ENCODE results near the gene EIF4G2.

Gene EIF4G2

GRCh38 chr11:10808235-10808552 lies 532 bp downstream of the EIF4G2 start:
- no peak for DNase-seq (ENCODE audit: low spot score)

- no peak for DNase-seq (ENCODE audit: low spot score)
Observed at GRCh38 chr11:10807493-10808234, 1.1 kb downstream of the EIF4G2 start.

DNA sequence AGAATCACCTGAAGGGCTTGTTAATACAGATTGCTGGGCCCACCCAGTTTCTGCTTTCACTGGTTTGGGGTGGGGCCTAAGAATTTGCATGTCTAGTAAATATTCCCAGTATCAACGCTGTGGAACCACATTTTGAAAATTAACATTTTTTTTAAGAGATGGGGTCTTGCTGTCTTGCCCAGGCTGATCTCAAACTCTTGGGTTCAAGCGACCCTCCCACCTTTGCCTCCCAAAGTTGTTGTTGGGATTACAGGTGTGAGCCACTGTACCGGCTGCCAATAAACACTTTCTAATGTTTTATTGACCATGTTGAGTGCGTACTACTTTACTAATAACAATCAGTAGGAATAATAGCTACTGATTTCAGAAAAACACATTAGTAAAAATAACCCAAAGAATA lies 2.5 kb downstream of the EIF4G2 start:
- DNase-seq (ENCODE audit: low spot score) = no peak

DNA sequence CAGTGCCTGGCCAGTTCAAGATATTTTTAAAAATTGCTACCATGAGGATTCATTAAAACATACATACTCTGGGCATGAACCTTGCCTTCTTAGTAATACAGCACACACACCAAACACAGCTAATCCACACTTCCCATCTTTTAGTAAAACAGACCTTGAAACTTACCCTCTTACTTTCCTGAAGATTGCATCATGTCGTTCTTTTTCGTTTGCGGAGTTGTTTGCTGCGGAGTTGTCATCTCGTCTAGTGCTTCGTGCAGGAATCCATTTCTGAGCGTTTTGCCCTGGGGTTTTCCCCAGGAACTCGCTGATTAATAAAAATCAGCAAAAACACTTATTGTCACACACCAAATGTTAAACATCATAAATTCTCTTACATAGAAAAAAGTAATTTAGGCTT lies 3.0 kb downstream of the EIF4G2 start:
- DNase-seq (ENCODE audit: low spot score) = no peak

DNA sequence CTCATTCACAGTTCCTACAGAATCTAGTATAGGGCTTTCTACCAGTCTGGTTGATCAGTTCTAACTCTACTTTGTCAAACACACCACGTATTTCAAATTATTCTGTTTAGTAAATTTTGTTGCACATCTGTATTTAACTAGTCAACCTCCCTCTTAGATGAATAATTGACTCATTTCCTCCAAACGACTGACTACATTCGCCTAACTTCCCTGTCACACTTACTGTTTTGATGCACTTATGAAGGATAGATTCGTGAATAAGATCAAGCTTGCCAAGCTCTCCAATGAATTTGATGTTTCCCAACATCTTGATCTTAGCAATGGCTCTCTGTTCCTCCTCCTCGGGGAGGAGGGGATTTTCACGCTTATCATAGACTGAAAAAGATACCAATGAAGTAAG lies 5.0 kb downstream of the EIF4G2 start:
- DNase-seq (ENCODE audit: low spot score) = no peak

DNA sequence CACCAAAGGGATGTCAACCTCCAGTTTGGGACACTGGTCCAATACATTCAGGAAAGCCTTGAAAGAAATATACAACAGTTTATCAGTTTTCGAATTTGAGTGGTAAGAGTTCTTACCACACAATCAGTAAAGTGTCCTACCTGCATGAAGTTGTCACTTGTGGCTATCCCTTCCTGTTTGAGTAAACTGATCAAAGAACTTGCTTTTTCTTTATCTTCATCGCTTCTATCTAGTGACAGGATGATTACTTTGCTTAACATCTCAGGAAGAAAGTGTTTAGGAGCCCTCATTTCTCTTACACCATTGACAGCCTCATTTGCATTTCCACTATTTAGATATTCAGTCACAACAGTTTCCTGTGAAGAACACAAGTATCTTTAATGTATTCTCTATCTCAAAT lies 8.4 kb downstream of the EIF4G2 start:
- DNase-seq (ENCODE audit: low spot score) = no peak

- DNase-seq (ENCODE audit: low spot score) = no peak
Observed at GRCh38 chr11:10798330-10798928, 10.3 kb downstream of the EIF4G2 start.

- DNase-seq (ENCODE audit: low spot score) = no peak
Observed at GRCh38 chr11:10797531-10797930, 11.2 kb downstream of the EIF4G2 start.

DNA sequence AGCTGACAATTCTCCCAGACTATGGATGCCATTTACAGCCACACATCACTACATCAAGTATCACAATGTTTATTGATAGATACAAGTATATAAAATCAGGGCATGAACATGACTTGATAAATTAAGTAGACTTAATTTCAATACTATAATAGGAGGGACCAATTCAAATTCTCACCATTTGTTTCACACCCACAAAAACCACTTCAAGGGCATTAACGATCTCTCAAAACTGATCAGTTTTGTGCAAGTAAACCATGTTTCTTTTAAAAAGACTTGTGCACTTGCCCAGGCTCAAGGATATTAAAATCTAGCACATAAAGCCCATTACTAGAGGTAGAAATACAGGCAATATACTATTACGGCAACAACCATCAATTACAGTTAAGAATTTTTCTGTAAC lies 11.7 kb downstream of the EIF4G2 start:
- DNase-seq (ENCODE audit: low spot score) = no peak

DNA sequence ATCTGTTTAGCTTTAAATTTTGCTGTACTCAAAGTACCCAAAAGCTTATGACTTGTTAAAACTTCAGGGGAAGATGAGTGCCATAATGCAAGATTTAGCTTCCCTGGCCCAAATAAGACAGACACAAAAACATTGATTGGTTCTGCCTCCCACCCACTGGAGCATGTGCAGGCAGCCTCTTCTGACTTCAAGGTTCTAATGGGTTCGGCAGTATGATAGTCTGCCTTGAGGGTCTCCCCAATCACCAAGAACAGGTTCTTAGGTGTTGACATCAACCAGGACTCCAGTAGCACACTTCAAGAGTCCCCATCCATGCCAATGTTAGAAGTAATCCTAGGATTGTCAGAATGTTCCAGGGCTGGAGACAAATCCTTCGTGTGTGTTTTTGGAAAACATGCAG lies 12.5 kb downstream of the EIF4G2 start:
- no peak for DNase-seq (ENCODE audit: low spot score)

- DNase-seq (ENCODE audit: low spot score) = no peak
Observed at GRCh38 chr11:10793470-10794255, 15.1 kb downstream of the EIF4G2 start.

DNA sequence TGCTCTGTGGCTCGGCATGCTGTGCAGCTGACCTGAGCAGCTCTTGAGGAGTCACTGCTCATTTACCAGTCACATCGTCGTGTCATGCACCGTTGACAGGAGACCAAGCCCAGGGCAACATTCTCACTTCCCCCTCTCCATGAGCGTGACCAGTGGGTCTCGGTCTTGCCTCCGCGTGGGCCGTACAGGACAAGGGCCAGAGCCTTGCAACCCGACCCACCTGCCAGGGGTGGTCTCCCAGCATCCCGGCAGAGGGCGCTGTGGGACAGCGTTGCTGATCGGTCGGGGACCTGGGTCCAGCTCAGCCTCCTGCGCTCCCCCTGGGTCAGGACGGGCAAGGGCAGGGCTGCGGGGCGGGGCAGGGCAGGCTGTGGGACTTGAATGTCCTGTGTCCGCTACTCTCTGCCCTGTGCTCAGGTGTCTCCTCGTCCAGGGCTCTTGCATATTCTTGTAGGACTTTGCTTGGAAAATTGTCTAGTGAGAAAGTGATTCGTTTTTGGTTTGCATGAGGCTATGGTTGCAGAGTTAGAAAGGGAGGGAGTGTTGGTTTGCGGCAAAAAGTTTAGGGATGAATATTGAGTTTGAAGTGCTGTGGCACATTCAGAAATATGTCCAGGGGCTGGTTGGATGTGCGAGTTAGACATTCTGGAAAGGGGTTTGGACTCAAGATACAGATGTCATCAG lies 16.2 kb downstream of the EIF4G2 start:
- no peak for DNase-seq (ENCODE audit: low spot score)

DNA sequence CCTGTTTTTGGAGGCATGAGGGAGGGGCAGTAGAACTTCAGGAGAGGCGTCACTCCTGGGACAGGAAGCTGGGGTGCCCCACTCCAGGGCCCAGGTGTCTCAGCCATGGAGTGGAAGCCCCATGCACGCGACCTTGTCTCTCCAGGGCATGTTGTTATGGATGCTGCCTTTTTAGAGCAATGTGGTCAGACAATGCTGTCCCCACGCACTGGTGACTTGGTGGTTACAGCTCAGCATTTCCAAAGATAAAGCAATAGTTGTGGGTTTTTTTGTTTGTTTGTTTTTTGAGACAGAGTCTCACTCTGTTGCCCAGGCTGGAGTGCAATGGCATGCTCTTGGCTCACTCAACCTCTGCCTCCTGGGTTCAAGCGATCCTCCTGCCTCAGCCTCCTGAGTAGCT lies 22.3 kb downstream of the EIF4G2 start:
- DNase-seq (ENCODE audit: low spot score) = no peak

- DNase-seq (ENCODE audit: low spot score) = no peak
Observed at GRCh38 chr11:10785146-10785474, 23.6 kb downstream of the EIF4G2 start.

DNA sequence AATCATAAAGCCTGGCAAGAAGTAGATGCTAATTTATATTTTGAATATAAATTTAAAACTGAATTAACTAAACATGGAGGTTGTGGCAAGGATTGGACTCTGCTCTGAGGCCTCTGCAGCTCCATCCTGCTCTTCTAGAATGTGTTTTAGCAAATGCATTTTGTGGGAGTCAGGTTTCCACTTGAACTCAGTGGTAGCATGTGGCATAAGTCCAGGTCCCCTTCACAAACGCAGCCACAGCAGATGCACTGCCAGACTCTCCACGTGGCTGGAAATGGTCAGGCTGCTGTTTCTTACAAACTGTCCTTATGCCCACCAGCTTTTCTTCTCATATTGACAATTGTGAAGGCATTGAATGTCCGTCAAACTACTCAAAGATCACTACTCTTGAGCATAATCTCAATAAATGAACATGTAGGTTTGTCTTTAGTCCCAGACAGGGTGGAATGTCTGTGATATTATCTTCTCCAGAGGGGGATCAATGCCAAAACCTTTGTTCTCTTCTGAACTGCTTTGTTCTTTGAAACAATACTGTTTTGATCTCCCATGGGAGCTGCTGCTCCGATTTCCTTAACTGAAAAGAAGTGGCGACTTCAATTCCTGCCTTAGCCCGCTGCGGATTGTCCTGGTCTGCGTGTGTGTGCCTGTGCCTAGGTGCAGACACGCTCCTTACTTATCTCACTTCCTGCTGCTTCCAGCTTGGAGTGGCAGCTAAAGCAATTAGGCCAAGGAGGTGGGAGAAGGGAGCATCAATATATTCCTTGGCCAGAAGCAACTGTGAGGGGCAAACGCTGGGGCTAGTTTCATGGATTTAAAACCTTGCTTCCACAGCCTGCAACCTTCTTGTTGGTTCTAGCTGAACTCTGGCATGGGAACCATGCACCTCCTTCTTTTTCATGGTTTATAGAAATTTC lies 24.2 kb downstream of the EIF4G2 start:
- DNase-seq (ENCODE audit: low spot score) = no peak

GRCh38 chr11:10780040-10780439 lies 28.7 kb downstream of the EIF4G2 start:
- DNase-seq (ENCODE audit: low spot score) = no peak

DNA sequence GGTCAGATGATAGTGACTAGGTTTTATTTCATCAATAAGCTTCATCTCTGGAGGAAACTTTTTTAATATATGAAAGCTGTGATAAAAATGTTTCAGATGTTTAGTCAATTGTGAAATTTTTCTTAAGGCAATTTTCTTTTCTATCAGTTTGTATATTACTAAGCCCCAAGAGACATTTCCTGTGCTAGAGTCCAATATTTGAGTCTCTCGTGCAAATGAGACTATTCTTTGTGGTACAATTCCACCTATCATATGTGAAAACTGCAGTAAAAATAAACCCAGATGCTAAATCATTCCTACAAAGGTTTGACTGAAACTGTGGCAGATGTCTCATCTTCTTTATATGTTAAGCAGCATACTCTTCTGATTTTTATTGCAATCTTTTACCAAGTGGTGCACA lies 29.6 kb downstream of the EIF4G2 start:
- DNase-seq (ENCODE audit: low spot score) = no peak

DNA sequence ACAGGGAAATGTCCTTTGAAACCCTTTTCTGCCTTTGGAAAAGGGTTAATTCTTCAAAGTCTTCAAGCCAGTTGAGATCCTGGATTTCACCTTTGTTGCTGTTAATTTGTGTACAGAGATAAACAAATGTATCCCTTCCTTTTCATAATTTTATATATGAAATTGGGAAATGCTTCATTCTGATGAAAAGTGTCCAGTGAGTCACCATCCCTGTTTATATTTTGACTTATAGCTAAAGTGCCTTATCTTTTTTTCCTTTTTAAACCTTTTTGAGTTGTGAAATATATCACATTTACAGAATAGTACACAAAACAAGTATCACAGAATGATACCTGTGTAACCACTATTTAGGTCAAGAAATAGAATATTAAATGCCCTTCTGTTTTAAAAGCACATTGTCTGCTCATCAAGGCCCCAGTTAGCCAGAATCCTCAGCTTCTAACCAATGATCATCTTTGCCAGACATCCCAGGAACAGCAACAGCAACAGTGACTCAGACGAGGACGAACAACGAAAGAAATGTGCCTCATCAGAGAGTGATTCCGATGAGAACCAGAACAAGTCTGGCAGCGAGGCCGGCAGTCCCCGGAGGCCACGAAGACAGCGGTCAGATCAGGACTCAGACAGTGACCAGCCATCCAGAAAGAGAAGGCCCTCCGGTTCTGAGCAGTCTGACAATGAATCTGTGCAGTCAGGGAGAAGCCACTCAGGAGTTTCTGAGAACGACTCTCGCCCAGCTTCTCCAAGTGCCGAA lies 30.3 kb downstream of the EIF4G2 start:
- DNase-seq (ENCODE audit: low spot score) = no peak

DNA sequence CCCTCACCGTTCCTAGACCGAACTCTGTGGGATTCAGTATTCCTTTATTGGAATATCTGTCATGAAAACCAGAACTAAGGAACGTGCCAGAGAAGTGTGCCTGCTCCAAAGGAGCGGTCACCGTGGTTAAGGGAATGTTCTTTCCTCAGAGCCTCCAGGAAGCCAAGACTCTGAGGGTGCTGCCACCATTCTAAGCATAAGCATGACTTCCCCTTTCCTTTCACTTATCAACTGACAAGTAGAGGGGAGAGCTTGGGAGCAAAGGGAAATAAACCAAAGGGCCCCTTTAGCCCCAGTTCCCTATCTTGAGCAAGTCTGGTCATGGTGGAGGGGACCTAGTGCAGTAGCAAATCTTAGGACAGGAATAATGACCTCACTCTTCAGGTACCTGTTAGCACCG lies 30.9 kb downstream of the EIF4G2 start:
- DNase-seq (ENCODE audit: low spot score) = no peak

DNA sequence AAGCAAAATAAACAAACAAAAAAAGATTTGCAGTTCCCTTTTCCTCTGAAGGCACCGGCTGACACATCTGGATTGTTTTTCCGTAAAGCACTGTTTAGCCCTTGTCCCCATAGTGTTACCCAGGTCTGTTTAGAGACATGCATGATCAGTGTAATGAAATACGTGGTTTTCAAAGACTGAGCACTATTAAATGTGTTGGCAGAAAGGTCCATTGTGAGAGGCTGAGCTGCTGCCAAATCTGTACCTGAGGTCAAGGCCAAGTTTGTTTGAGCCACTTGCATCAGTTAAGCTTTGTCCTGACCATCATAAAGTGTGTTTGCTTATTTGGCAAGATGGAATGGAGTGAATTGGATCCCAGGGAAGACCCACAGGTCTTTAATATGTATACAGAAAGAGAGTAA lies 31.3 kb downstream of the EIF4G2 start:
- no peak for DNase-seq (ENCODE audit: low spot score)

DNA sequence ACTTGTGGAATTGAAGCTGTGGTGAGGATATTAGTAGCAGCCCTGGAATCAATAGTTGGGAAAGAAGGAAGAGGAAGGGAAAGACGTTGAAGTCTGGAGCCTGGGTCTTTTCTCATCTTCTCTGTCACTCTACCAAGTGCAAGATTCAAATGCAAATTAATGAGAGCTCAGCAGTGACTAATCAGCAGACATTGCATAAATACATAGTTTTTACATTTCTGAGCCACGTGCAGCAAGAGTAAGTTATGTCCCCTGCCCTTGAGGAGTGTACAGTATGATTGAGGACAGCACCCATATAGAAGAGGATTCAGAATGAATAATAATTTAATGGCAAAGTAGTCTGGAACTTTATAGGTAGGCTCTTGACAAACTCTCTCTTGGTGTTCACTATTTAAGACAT lies 33.9 kb downstream of the EIF4G2 start:
- DNase-seq (ENCODE audit: low spot score) = no peak

All from kidney capillary endothelial cell (primary cell).